GM18507 (cell line): Measurements from ENCODE around the gene STARD10.

ENCODE experiments used
- DNase-seq: peaks from one replicate; pipeline ENCODE4 v3.0.0; 2011; ENCODE audit warnings: low read depth; ENCODE audit not compliant: insufficient read length; ENCODE audit errors: extremely low spot score
- FAIRE-seq: peaks from 2 replicates; lab custom pipeline; 2011; peaks lifted over from hg19 to GRCh38; lab: Jason Lieb, UNC

Gene STARD10

DNA sequence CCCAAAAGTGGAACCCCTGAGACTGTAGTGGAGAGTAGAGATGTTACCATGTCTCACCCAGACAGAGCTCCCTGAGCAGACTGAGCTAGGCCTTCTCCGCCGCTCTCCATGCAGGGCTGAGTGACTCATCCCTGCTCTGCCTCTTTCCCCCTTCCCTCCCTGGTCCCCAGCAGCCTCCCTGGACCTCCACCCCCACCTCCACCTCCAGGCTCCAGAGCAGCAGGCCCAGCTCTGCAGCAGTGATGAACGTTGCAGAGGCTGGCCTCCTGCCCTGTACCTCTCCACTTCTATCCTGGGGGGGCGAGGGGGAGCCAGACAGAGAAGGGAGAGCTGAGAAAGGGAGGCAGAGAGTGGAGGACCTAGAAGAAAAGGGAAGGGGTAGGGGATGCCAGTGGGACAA, 22.3 kb downstream of the STARD10 start:
- DNase-seq: no peak
- FAIRE-seq: no peak

DNA sequence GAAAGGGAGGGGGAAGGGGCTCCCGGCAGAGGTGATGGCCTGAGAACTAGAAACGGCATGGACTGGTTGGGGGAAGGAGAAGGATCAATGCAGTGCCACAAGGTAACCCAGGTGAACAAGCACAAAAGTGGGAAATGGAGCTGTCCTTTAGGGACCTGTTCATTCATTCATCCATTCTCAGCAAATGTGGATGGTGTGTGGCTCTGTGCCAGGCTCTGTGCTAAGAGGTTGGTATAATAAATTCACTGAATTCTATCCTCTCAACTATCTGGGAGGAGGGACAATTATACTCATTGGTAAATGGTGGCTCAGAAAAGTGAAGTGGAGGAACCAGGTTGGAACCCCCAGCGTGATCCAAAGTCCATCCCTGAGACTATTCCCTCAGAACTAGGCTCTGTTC, 23.0 kb downstream of the STARD10 start:
- FAIRE-seq: no peak
- DNase-seq: no peak

GRCh38 chr11:72769680-72770079, 24.2 kb downstream of the STARD10 start:
- FAIRE-seq (no peak), DNase-seq (no peak)

DNA sequence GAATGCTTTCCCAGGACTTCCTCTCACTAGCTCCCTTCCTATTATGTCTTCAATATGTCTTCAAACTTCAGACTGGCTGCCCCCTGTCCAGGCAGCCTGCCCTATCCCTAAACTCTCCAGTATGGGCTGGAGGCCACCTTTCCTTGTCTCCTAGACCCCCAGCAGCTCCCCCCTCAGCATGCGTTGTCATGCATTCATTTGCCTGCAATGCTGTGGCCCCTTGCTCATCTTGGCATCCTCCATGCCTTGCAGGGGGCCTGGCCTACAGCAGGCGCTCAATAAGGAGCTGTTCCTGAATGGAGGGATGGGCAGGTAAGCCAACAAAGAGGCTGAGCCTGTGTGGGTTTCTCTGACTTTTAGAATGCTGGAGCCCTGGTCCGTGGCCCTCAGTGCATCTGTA, 25.3 kb downstream of the STARD10 start:
- FAIRE-seq: no peak

DNA sequence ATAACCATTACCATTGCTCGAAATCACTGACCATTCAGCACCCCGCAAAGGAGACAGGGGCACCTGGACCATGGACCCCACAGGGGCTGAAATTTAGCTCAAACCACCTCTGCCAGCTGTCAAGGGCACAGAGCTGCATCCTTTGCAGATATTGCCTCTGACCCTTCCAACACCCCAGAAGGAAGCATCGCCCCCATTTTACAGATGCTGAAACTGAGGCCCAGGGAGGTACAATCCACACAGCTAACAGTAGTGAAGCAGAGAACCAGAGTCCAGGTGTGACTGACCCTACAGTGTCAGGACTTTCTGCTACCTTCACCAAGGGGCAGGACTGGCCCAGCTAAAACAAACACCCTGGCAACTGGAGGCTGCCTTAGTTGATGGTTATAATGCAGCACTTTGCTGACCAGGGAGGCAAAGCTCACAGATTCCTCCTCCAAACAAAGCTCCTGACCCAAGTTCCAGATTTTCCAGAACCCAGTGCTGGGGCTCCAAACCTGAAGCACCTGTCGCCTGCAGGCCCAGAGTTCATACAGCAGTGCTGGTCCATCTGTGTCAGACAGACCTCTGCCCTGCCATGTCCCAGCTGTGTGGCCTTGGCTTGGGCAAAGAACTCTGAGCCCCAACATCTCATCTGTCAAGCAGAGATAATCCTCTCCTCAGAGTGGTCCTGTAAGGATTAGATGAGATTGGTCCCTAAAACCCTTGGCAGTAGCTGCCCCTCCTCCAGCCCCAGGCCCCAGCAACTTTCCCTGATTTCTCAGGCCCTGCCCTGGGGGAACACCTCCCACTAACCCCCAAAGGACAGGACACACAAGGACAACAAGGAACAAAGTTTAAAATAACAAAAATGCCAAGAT, 26.4 kb downstream of the STARD10 start:
- FAIRE-seq (no peak), DNase-seq (no peak)

More for the DNA sequence above, 25.3 kb downstream of the STARD10 start:
- no peak for DNase-seq

DNA sequence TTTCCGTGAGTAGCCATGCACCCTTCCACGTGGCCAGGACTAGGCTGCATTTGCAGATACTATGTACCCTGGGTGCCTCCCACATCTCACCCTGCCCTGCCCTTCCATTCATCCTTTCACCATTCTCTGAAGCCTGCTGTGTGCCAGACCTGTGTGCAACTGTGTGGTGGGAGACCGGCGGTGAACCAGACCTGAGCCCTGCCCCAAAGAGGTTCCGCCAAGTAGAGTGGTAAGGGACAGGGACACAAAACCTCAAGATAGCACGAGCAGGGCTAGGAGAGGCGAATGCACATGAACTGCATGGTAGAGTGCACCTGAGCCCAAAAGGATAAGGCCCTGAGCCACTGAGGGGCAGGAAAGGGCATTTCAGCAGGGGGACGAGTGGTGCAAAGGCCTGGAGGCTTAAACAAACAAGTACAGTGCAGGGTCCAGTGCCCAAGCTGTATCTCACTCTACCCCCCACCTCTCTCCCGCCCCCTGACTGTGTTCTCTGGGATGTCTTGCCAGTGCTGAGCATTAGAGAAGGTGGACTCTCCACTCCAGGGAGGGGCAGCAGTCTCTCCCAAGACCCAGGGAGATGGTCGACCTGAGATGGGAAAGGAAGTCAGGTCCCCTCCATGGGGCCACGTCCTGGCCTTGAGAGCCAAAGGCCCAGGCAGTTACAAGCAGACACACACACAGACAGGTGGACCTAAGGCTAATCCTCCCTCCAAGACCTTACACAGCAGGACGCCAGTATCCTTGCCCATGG, 27.5 kb downstream of the STARD10 start:
- DNase-seq (no peak), FAIRE-seq (no peak)

DNA sequence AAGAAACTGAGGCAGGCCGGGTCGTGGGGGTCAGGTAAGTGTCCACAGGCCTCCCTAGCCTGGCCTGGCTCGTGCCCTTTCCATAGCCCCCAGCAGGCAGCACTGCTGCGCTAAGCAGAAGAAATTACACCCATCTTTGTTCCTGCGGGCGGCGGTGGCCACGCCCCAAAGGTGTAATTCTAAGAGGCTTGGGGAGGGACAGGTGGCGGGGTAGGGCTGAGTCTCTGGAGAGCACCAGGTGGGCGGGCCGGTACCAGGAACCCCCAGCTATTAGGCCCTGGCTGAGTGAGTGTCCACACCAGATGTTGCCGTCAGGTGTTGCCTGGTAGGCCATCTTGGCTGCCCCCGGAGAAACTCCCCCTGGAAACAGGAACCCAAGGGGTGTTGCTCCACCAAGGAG, 29.3 kb downstream of the STARD10 start:
- FAIRE-seq: no peak
- DNase-seq: no peak

DNA sequence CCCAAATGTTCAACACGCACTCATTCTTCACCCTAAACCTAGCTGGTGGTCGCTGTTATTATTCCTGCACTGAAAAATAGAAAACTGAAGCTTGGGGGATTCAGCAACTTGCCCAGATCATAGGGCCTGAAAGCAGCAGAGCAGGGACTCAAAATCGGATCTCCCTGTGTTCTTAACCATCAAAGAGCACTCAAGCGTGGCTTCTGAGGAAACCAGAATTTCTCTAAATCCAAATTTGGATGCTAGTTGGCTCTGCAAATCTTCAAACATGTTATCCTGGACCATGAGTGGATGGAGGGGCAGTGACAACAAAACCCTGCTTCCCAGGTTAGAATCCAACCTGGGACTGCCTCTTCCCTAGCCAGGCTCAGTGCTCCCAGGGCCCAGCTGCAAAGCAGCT, 30.0 kb downstream of the STARD10 start:
- no peak for DNase-seq
- FAIRE-seq: peak; percentile 64

DNA sequence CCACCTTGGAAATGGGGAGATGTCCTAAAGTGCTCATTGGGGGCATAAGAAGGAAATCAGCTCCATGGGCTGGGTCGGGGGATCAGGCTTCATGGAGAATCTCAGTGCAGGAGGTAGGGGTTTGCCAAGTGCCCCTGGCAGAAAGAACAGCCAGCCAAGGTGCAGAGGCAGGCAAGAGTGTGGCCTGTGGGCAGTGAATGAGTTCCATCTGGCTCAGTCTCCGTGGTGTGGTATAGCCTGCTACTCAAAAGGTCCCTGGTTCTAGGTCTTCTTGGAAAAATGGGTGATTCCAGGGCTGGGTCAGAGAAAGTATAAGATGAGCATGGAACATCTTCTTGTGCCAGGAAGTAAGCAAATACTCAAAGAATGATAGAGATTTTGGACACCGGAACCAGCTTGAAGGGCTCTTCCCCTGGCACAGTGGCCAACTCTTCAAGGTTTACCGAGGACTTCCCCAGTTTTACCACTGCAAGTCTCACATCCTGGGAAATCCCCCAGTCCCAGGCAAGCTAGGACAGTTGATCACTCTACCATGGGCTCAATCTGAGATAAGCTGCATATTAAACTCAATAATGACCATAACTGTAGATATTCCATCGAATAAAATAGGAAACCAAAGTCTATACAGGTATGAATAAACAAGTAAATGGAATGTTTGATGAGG, 31.1 kb downstream of the STARD10 start:
- FAIRE-seq (peak; percentile 81), DNase-seq (no peak)

DNA sequence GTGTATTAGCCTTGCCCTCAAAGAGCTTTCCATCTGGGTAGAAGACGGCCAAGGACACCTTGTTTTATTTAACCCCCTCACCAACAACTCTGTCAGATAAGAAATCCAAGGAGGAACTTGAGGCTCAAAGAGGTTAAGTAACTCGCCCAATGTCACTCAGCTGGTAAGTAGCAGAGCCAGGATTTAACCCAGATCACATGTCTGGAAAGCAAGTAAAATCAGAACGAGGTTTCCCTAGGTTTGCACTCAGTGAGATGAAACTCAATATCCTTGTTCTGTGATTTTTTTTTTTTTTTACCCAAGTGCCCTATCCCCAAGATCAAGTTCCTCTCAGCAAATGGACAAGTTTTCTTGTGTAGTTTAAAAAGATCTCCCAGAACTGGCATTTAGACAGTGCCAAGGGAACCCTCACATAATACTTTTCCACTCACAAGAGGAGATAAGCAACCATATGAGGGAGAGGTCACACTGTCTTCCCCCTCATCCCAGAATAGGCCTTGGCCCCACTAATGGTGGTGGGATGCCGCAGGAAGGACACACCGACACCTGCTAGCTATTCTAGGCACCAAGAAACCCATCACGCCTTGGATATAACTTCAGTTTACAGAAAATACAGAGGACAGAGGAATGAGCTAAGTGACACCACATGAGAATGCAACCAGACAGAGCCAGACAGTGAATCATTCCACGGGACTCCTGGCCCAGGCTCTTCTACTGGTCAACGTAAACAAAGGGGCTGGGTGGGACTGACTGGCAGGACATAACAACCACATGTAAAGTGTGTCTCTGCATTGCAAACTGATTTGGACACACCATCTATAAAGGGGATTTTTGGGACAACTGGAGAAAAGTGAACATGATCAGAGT, 33.1 kb downstream of the STARD10 start:
- DNase-seq: no peak
- no peak for FAIRE-seq

DNA sequence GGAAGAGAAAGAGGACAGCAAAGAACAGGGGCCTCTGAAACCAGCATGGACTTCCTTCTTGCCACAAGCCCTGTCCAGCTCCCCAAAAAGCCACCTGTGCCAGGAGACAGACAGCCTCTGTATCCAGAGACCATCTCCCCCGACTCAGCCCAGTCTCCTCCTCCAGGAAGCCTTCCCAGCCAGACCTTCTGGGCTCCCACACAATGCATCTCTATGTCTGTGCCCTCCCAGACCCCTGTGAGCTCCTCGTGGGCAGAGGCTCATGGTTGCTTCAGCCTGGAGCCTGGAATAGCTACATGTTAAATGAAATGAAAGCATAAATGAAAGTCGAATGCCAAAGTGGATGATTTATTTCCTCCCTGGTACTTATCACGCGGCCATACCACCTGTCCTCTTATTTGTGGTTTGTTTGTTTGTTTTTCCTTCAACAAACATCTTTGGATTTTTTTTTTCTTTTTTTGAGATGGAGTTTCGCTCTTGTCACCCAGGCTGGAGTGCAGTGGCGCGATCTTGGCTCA, 34.3 kb downstream of the STARD10 start:
- FAIRE-seq: no peak

GRCh38 chr11:72758690-72759389, 35.0 kb downstream of the STARD10 start:
- no peak for FAIRE-seq
- no peak for DNase-seq

More for the DNA sequence above, 34.3 kb downstream of the STARD10 start:
- DNase-seq: no peak

- FAIRE-seq (no peak), DNase-seq (no peak)
Measured at GRCh38 chr11:72758304-72758689, 35.5 kb downstream of the STARD10 start.

DNA sequence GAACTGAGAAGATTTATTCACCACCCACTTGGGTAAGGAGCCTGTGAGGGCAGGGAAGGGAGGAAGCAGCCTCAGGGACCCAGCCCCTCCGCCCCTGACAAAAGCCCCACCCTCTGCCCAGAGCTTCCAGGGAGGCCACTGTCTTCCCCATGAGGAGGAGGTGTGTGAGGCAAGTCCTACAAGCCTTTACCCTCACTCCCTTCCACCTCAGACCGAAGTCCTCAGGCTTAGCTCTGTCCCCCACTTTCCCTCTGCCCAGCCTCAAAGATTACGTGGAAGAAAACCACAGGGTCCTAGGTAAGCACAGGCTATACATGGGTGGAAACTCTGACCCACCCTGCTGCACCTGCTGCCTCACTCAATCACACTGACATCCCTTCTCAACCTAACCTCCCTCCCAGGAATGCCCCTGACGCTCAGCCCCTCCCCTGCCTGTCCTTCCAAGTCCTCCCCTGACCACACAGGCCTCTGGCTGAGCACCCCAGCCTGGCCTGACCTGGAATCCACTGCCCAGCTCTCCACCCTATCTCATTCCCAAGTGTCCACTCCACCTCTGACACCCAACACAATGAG, 38.0 kb downstream of the STARD10 start:
- DNase-seq (no peak), FAIRE-seq (no peak)

DNA sequence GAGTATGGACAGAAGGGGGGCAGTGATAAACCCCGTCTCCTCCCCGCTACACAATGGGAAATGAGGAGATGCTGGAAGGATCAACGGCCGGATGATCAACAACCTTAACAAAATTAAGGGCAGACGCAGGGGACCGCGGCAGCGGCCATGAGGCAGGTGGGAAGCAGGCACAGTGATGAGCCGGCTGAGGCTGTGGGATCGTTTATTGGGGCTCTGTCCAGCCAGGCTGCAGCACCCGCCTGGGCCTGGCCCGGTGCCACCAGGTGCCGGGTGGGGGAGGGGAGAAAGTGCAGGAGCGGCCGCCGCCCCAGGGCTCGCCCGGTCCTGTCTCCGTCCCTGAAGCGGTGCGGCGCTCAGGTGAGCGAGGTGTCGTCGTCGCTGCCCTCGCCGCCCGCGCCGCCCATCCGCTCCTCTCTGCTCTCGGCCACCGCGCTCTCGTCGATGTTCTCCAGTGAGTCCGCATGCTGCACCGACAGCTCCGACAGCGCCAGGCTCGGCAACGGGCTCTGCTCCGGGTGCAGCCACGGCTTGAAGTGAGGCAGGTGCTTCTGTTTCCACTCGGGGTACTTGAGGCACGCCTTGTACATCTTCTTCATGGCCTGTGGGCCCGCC, 39.2 kb downstream of the STARD10 start:
- FAIRE-seq: no peak
- no peak for DNase-seq

GRCh38 chr11:72754149-72754543, 39.7 kb downstream of the STARD10 start:
- FAIRE-seq: no peak
- DNase-seq: no peak

DNA sequence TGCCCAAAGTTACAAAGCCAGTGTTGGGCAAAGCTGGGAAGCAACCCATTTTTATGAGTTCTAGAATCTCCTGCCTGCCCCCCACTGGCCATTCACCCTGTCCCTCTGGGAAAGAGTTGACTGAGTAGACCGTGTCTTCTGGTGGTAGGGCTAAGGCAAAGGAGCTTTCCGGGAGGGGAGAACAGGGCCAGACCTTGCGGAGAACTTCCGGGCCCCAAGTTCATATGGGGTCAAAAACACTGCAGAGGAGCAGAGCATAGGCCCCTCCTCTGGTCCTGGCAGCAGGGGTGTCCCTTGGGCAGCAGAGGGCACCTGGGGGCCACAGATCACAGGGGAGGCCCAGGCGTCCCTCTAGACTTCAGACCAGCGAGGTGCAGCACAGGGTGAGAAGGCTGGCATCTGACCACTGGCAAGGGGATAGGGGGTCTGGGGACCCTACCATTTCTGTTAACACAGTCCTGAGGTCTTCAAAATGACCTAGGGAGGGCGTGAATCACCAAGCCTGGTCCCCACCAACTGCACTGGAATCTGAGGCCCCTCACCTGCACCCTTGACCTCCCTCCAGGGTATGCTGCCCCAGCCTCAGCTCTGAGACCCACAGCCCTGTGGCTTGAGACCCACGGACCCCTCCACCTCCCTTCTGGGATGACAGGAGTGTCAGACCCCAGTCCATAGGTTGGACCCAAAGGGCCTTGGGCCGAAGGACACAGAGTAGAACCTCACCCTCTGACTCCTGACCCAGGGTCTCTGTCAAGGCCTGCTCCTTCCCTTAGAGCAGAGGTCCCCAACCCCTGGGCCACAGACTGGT, 40.3 kb downstream of the STARD10 start:
- FAIRE-seq (no peak), DNase-seq (no peak)
